Keratinocyte (primary cell): ENCODE measurements around the gene AK9. TPM values are rescaled to one million over a fixed set of nuclear protein-coding genes. Genes with fewer than 3 reads are reported as not detected.

Source experiments
- DNase-seq: peaks from one replicate; pipeline ENCODE4 v3.0.0-alpha.2; 2011; ENCODE audit warnings: low read depth, missing footprints, low spot score
- FAIRE-seq: peaks from 2 replicates; lab custom pipeline; 2011; peaks lifted over from hg19 to GRCh38; lab: Jason Lieb, UNC
- H2AFZ ChIP-seq: 2 replicates; pipeline ENCODE4 v1.6.0; 2012; ENCODE audit warnings: low read length, control low read depth, inconsistent platforms; ENCODE audit not compliant: control insufficient read depth
- H3K27ac ChIP-seq: 2 replicates; pipeline ENCODE4 v1.5.1; 2011; ENCODE audit warnings: low read length; ENCODE audit not compliant: control insufficient read depth, insufficient read depth
- H3K27me3 ChIP-seq: 3 replicates; pipeline ENCODE4 v1.6.0; 2011; ENCODE audit warnings: low read length; ENCODE audit not compliant: control insufficient read depth, insufficient read depth; ENCODE audit errors: extremely low read depth
- H3K36me3 ChIP-seq, 2 experiments: 2 replicates in 1 of 2; 3 replicates in 1 of 2; pipeline ENCODE4 v1.5.1; 2011; ENCODE audit warnings: low read length in 2 of 2, mild to moderate bottlenecking in 1 of 2; ENCODE audit not compliant: control insufficient read depth in 2 of 2, insufficient read depth in 2 of 2; ENCODE audit errors: extremely low read depth in 1 of 2
- H3K4me1 ChIP-seq: 3 replicates; pipeline ENCODE4 v1.5.1; 2011; ENCODE audit warnings: low read length; ENCODE audit not compliant: control insufficient read depth, insufficient read depth; ENCODE audit errors: extremely low read depth
- H3K4me2 ChIP-seq: 3 replicates; pipeline ENCODE4 v1.6.0; 2011; ENCODE audit warnings: low read depth, low read length; ENCODE audit not compliant: control insufficient read depth, insufficient read depth; ENCODE audit errors: extremely low read depth
- H3K4me3 ChIP-seq, 3 experiments: fragments of 200-600 bp in 1 of 3; sonication (generic) in 1 of 3; 2 replicates in 2 of 3; 3 replicates in 1 of 3; pipeline ENCODE4 v1.5.1; 2011 to 2016; ENCODE audit warnings: low read length in 3 of 3, mild to moderate bottlenecking in 3 of 3, control low read depth in 2 of 3, inconsistent platforms in 1 of 3, low read depth in 1 of 3, mixed read lengths in 1 of 3, mixed run types in 1 of 3, moderate library complexity in 1 of 3; ENCODE audit not compliant: control insufficient read depth in 2 of 3, insufficient read depth in 2 of 3; ENCODE audit errors: extremely low read depth in 1 of 3
- H3K79me2 ChIP-seq: 2 replicates; pipeline ENCODE4 v1.6.0; 2012; ENCODE audit warnings: low read length; ENCODE audit not compliant: control insufficient read depth, insufficient read depth
- H3K9ac ChIP-seq: 3 replicates; pipeline ENCODE4 v1.6.0; 2011; ENCODE audit warnings: low read length; ENCODE audit not compliant: control insufficient read depth, insufficient read depth; ENCODE audit errors: extremely low read depth
- H3K9me1 ChIP-seq: 3 replicates; pipeline ENCODE4 v1.6.0; 2011; ENCODE audit warnings: low read length; ENCODE audit not compliant: control insufficient read depth, insufficient read depth; ENCODE audit errors: extremely low read depth
- H3K9me3 ChIP-seq: 2 replicates; pipeline ENCODE4 v1.5.1; 2012; ENCODE audit warnings: low read depth, low read length; ENCODE audit not compliant: control insufficient read depth
- H4K20me1 ChIP-seq: 3 replicates; pipeline ENCODE4 v1.6.0; 2011; ENCODE audit warnings: low read length; ENCODE audit not compliant: control insufficient read depth, insufficient read depth; ENCODE audit errors: extremely low read depth
- EZH2 ChIP-seq: IDR thresholded peaks from one replicate; pipeline ENCODE4 v1.6.1; 2012; ENCODE audit warnings: inconsistent platforms, mild to moderate bottlenecking, low read length, moderate library complexity
- dilution Hi-C: fragments of 300-500 bp; cut with MboI; formaldehyde crosslinking; loops from one replicate; pipeline ENCODE4 v1.7.0; 2020; ENCODE audit warnings: low sequenced_read_pairs; ENCODE audit not compliant: extremely low pct_ligation_motif_present
- polyA plus RNA-seq, 5 experiments: library from polyadenylated mRNA; depleted of rRNA in 3 of 5; stranded (reverse) in 3 of 5; stranded (forward) in 1 of 5; unstranded in 1 of 5; fragments of >200 nt; gene quantifications; 1 replicate in 1 of 5; 2 replicates in 3 of 5; 3 replicates in 1 of 5; pipeline versions ENCODE4 v1.2.1 to v1.2.3, GENCODE V29; 2011 to 2012; ENCODE audit warnings: missing spikeins in 2 of 5, low read depth in 1 of 5, low replicate concordance in 1 of 5
- TF ChIP-seq, protein P1 (sequence below), 3 experiments: IDR thresholded peaks in 1 of 3; conservative IDR thresholded peaks in 1 of 3; optimal IDR thresholded peaks in 1 of 3; 2 replicates in 2 of 3; 3 replicates in 1 of 3; pipeline versions ENCODE3 to v1.5.1; 2011; ENCODE audit warnings: low read length in 3 of 3, mild to moderate bottlenecking in 3 of 3, moderate library complexity in 2 of 3, control low read depth in 1 of 3, inconsistent platforms in 1 of 3; ENCODE audit not compliant: insufficient read depth in 2 of 3; ENCODE audit errors: extremely low read depth in 1 of 3

Gene AK9
- polyA plus RNA-seq, 1 donor (not counting 4 experiments of a cell fraction or from before 2014, with no cell fraction given): 1.8 TPM

DNA sequence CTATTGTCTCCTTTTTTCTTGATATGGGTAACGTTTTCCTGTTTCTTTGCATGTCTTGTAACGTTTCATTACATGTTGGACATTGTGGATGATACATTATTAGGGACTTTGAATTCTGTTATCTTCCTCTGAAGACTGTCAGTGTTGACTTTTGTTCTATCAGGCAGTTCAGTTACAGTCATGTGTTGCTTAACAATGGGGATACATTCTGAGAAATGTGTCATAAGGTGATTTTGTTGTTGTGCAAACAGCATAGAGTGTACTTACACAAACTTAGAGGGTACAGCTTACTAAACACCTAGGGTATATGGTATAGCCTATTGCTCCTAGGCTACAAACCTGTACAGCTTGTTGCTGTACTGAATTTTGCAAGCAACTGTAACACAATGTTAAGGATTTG is 64.7 kb downstream of the AK9 start:
- Histone ChIP-seq H3K27ac (no peak overlapping the region), H3K4me1 (no peaks in the 10 kb centered on the region), H3K9me1 (no peaks in the 10 kb centered on the region), H3K9ac (no peak overlapping the region), H3K36me3 (no peaks in the 10 kb centered on the region), H3K4me2 (no peak overlapping the region), H4K20me1 (no peaks in the 10 kb centered on the region), H3K27me3 (no peaks in the 10 kb centered on the region), H2AFZ (no peak overlapping the region), H3K9me3 (no peaks in the 10 kb centered on the region), H3K79me2 (no peaks in the 10 kb centered on the region), H3K4me3 (no peak overlapping the region)
- dilution Hi-C loops: no loop called here
- no peak for TF ChIP-seq EZH2
- TF ChIP-seq, protein P1, sequence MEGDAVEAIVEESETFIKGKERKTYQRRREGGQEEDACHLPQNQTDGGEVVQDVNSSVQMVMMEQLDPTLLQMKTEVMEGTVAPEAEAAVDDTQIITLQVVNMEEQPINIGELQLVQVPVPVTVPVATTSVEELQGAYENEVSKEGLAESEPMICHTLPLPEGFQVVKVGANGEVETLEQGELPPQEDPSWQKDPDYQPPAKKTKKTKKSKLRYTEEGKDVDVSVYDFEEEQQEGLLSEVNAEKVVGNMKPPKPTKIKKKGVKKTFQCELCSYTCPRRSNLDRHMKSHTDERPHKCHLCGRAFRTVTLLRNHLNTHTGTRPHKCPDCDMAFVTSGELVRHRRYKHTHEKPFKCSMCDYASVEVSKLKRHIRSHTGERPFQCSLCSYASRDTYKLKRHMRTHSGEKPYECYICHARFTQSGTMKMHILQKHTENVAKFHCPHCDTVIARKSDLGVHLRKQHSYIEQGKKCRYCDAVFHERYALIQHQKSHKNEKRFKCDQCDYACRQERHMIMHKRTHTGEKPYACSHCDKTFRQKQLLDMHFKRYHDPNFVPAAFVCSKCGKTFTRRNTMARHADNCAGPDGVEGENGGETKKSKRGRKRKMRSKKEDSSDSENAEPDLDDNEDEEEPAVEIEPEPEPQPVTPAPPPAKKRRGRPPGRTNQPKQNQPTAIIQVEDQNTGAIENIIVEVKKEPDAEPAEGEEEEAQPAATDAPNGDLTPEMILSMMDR (optimal IDR thresholded peaks at IDR 0.05 in 1 of 3, IDR thresholded peaks at IDR 0.05 in 1 of 3, conservative IDR thresholded peaks at IDR 0.05 in 1 of 3; ENCODE audit: extremely low read depth in 1 of 3, insufficient read depth in 2 of 3, low read length in 3 of 3): no peak
- no peak for DNase-seq
- FAIRE-seq: no peak

DNA sequence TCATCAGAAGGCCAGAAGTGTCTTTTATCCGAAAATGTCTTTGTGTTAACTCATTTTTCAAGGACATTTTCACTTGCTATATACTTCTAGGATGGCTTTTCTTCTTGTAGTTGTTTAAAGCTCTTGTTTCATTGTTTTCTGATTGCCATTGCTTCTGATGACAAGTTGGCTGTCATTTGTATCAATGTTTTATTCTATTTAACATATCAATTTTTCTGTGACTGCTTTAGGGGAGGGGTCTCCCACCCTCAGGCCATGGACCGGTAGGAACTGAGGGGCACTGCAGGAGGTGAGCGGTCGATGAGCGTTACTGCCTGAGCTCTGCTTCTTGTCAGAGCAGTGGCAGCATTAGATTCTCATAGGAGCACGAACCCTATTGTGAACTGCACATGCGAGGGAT is 65.8 kb downstream of the AK9 start:
- H3K9me3 ChIP-seq: no peaks in the 10 kb centered on the region
- no peaks in the 10 kb centered on the region for H4K20me1 ChIP-seq
- H3K9ac ChIP-seq: no peak overlapping the region
- no peak for FAIRE-seq
- dilution Hi-C loops: no loop called here
- H3K9me1 ChIP-seq: no peaks in the 10 kb centered on the region
- no peak overlapping the region for H3K27ac ChIP-seq
- DNase-seq: no peak
- no peak for TF ChIP-seq EZH2
- TF ChIP-seq, protein P1 (optimal IDR thresholded peaks at IDR 0.05 in 1 of 3, IDR thresholded peaks at IDR 0.05 in 1 of 3, conservative IDR thresholded peaks at IDR 0.05 in 1 of 3; ENCODE audit: extremely low read depth in 1 of 3, insufficient read depth in 2 of 3, low read length in 3 of 3): no peak
- H3K4me1 ChIP-seq: no peaks in the 10 kb centered on the region
- H2AFZ ChIP-seq: no peak overlapping the region
- H3K4me2 ChIP-seq: no peak overlapping the region
- H3K4me3 ChIP-seq: no peak overlapping the region
- no peaks in the 10 kb centered on the region for H3K36me3 ChIP-seq
- H3K27me3 ChIP-seq: no peaks in the 10 kb centered on the region
- no peaks in the 10 kb centered on the region for H3K79me2 ChIP-seq
